Measurements from ENCODE around the gene EMC9.

GRCh38 chr14:24179961-24180796 is 38.8 kb upstream of the EMC9 start:
- TF ChIP-seq CTCF (IDR thresholded peaks at IDR 0.05; ENCODE audit: control extremely low read depth in 1 of 3, insufficient read depth in 1 of 3, low read depth in 1 of 3, low read length in 3 of 3), result no peak
- TF ChIP-seq SRF (IDR thresholded peaks at IDR 0.05; ENCODE audit: low read depth, low read length), result no peak
- no peak for TF ChIP-seq SP2 (IDR thresholded peaks at IDR 0.05; ENCODE audit: low read length)
- TF ChIP-seq CHD1 (IDR thresholded peaks at IDR 0.05; ENCODE audit: low read depth, low read length), result no peak
- no peak for TF ChIP-seq RAD21 (IDR thresholded peaks at IDR 0.05 in 1 of 2, conservative IDR thresholded peaks at IDR 0.05 in 1 of 2; ENCODE audit: low read depth in 2 of 2, low read length in 2 of 2)
- TF ChIP-seq ZNF274 (IDR thresholded peaks at IDR 0.05; ENCODE audit: borderline replicate concordance, extremely low read depth, low read length), result no peak

Measured in H1 (cell line).